ENCODE measurements around the gene ROBO2.

DNA sequence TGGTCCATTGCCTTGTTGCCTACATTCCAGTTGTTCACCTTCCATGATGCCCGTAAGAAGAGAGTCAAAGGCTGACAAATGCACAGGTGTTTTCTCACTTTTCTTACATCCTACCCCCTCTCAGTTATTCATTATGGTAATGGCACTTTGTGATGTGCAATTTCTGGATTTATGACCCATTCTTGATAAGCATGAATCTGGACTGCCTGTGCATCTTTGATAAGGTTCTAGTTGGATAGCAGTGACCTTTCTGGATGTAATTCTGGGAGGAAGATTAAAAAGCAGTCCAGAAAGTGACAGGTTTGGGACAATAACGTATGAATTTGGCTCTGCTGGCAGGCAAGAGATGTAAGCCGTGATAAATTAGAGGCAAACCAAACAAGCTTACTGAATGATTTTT lies 101.5 kb downstream of the ROBO2 start:
- TF ChIP-seq, protein P1, sequence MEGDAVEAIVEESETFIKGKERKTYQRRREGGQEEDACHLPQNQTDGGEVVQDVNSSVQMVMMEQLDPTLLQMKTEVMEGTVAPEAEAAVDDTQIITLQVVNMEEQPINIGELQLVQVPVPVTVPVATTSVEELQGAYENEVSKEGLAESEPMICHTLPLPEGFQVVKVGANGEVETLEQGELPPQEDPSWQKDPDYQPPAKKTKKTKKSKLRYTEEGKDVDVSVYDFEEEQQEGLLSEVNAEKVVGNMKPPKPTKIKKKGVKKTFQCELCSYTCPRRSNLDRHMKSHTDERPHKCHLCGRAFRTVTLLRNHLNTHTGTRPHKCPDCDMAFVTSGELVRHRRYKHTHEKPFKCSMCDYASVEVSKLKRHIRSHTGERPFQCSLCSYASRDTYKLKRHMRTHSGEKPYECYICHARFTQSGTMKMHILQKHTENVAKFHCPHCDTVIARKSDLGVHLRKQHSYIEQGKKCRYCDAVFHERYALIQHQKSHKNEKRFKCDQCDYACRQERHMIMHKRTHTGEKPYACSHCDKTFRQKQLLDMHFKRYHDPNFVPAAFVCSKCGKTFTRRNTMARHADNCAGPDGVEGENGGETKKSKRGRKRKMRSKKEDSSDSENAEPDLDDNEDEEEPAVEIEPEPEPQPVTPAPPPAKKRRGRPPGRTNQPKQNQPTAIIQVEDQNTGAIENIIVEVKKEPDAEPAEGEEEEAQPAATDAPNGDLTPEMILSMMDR (IDR thresholded peaks at IDR 0.05) = no peak
- TF ChIP-seq POLR2A (IDR thresholded peaks at IDR 0.05) = no peak

Data from esophagus squamous epithelium (tissue), 4 donors.